HG03378 (cell line): ENCODE results near the gene PTPRU.

ENCODE experiments used
- ATAC-seq: cut with Tn5 transposase; IDR thresholded peaks from one replicate; pipeline ENCODE4 v1.9.1; 2021; ENCODE audit warnings: mild to moderate bottlenecking, moderate library complexity; ENCODE audit not compliant: unreplicated experiment

PTPRU gene

DNA sequence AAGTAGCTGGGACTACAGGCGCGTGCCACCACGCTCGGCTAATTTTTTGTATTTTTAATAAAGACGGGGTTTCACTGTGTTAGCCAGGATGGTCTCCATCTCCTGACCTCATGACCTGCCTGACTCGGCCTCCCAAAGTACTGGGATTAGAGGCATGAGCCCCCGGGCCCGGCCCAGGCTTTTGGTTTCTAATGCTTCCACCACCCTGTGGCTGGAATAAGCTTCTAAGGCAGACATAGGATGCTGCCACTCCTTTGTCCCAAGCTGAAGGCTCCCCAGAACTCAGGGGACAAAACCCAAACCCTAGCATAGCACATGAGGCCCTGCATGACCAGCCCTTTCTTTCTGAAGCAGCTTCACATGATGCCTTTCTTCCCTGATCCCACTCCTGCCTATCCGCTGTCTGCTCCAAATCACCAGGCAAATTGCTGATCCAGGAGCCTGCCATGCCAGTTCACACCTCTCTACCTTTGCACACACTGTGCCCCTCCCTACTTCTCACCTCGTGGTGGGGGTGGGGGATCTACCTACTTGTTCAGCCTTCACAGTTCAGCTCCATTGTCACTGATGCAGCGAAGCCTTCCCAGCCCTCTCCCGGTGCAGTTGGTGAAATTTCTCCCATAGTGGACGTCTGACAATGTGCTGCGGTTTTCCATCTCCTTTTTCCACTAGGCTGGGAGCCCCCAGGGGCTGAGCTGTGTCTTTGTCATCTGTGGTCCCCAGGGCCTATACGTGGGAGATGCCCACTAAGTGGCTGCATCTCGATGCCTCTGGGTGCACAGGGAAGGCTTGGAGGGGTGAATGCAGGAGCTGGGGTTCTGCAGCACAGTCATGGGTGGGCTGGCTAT lies 6.9 kb downstream of the PTPRU start:
- ATAC-seq, result no peak

DNA sequence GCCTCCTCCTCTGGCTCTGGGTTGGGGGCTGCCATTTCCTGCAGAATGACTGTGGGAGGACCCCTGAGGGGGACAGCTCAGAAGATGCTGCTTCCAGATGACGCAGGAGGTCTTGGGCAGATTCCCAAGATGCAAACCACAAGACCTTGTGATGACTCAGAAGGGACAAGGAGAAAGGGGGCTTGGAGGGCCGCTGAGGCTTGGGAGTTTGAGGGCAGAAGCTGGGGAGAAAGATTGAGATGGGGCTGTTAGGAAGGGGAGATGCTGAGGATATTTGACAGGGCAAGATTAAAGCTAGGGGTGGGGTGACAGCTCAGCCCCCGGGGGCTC lies 7.5 kb downstream of the PTPRU start:
- no peak for ATAC-seq

DNA sequence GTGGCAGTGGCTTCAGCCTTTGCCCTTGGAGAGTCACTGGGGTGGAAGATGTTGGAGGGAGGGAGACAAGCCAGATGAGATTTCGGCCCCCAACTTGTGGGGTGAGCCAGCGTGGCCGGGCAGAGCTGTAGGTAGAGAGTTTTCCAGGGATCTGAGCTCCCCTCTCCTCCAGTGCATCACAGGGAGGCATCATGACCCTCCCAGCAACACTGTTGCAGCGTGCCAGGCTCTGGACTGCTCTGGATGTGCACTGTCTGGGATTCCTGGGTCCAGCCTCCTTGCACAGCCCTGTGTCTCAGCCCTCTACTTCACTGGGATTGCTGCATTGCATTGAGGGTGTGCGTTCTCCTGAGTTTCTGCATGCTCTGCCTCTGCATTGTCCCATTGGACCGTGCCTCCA lies 8.9 kb downstream of the PTPRU start:
- no peak for ATAC-seq

DNA sequence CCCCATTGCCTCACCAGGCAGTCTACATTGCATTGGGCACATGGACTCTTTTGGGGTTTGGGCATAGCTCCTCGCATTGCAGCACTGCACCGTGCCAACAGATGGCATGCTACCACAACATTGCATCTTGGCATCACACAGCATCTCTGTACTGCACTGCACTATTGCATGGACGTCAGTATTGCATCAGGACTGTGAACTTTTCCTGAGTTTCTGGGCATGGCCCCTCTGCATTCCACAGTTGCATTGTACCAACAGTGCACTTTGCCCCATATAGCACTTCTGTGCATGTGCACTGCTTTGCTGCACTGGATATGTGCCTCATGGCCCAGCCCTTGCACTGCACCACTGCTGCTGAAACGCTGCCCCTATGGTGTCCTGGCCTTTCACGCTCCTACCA lies 9.6 kb downstream of the PTPRU start:
- ATAC-seq, result no peak

DNA sequence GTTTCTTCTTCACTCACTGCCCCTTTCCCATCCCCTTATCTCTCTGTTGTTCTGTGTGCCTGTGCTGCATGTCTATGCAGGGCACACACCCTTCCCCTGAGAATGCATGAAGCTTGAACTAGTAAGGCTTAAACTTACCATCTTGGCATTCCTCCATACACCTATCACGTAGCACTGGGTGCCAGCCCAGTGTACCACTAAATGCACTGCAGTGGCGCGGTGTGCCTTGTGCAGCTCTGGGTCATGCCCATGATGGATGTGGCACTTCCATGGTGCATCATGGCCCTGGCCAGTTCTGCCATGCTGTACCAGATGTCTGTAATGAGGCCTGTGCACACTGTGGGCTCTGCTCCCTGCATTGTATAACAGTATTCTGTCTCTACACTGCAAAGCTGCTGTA lies 10.7 kb downstream of the PTPRU start:
- ATAC-seq, result no peak

DNA sequence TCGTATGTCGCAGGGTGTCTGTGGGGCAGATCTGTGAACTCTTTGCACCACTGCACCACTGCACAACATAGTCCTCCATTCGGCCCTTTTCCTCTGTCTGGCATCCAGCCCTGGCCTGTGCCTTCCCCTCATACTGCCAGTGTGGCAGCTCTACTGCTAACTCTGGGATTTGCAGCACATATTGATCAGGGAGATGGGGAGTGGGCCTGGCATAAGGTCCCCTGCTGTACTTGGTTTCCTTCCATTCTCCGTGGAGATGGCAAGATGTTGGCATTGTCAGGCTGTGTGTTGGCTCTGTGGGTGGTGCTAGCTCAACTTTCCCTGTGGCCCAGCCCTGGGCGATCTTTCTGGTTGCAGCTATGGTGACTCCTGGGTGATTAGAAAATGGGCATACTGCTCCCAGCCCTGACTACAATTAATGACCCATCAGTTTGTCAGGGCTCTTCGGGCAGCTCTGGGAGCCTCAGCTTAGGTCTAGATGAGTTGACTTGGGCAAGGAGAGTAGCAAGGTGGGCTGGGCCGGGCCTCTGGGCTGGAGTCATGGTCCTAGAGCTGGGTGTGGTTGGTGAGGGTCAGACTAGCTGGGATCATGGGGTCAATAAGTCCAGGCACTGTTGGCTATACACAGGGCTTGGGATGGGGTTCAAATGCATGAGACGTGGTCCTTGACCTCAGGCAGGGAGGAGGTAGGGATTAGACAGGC lies 11.4 kb downstream of the PTPRU start:
- ATAC-seq, result no peak

DNA sequence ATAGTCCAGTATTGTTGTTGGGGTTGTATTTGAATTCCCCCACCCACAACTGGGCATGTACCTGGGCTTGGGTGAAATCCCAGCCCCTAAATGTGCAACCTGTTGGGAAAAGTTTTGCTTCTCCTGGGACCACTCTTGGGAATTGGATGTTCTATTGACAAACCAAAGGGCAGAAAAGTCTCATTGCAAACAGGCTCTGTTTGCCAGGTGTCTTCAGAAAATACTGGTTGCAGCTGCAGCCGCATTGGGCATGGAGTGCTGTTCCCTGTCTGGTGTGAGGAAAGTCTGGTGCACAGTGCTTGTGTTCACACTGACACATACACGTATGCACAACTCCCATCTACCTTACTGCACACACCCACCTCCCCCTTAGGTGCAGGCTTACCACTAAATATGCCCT lies 12.1 kb downstream of the PTPRU start:
- ATAC-seq, result no peak

DNA sequence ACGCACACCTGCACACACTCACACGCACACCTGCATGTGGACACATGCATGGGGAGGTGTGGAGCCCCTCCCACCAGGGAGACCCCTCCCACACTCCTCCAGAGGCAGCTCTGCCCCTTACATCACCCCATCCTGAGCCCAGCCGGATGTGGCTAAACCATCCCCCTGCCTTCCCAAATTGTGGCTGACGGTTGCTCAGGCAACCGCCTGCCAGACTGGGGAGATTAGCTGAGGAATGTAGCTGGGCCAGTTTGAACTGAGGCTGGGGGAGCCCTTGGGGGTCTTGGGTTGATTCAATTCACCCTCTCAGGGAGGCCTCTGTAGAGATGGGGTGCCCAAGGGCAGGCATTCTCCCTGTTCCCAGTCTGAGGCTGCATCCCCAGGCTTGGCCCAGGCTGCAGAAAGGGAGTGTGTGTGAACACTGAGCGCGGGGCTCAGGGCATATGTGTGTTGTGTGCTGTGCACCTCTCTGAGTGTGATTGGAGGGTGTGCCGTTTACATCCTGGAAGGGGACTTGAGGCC lies 12.9 kb downstream of the PTPRU start:
- no peak for ATAC-seq

DNA sequence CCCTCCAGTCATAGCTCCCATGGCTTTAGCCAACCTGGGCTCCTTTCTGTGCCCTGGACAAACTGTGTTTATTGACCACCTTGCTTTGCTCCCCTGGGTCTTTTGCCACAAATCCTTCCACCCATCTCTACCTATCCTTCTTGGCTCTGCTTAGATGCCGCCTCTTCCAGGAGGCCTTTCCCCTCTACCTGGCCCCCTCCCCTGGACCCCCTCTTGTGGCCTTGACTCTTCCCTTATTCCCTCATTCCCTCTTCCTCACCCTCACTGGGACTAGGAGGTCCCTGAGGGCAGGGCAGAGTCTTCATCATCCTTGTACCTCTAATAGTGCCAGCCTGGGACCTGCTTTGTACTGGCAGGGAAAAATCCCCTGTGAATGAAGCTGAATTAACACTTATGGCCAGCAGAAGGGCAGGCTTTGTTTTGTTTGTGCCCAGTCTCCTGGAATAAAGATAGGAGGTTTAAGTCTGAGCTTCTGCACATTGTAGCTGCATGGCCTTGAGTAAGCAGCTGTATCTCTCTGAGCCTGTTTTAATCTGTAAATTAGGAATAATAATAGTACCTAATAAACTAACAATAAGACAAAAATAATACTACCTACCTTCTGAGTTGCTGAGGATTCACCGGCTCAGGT lies 13.7 kb downstream of the PTPRU start:
- ATAC-seq, result no peak

DNA sequence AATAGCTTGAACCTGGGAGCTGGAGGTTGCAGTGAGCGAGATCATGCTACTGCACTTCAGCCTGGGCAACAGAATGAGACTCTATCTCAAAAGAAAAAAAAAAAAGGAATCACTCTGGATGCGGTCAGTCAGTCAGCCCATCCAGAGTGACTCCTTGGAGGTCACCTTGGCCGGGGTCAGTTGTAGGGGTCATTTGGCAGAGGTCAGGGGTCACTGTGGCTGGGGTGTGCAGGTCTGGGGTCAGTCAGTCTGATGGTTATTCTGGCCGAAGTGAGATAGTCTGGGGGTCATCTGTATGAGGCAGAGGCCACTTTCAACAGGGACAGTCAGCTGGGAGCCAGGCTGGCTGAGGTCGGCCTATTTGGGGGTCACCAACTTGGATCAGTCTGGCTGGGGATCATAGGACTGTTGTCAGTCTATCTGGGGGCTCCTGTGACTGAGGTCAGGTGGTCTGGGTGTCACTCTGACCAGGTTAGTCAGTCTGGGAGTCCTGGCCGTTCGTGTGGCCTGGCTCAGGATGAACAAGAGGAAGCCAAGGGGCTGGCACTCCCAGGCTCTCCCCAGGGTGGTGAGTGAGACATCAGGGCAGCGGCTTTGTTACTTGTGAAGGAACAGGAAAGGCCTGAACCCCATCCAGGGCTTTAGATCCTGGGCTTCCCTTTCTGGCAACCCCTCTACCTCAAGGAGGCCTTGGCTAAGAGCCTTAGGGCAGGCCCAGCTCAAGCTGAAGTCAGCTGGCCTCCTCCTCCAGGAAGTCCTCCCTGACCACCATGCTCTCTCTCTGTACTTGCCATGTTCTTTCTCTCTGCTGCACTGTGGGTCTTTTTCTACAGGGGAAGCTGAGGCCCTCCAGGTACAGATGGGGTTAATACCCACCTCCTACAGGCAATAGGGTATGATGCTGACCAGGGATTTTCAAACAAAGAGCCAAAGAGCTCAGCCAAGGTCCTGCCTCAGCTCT lies 15.1 kb downstream of the PTPRU start:
- no peak for ATAC-seq

DNA sequence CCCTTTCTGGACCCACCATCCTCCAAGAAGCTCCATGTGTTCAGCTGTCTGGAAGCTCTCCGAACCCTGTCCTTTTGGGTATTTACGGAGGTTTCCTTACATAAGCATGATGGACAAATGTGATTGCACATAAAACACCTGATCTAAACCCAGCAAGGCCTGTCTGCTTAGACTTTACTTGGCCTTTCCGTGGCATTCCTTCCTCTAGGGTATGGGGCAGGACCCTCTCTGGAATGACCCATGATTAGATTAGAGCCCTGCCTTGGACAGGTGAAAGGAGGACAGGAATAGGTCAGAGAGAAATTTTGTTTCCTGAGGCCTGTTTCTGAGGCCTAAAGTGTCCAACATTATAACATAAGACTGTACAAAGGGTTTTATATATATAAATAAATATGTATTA lies 16.9 kb downstream of the PTPRU start:
- ATAC-seq, result no peak

DNA sequence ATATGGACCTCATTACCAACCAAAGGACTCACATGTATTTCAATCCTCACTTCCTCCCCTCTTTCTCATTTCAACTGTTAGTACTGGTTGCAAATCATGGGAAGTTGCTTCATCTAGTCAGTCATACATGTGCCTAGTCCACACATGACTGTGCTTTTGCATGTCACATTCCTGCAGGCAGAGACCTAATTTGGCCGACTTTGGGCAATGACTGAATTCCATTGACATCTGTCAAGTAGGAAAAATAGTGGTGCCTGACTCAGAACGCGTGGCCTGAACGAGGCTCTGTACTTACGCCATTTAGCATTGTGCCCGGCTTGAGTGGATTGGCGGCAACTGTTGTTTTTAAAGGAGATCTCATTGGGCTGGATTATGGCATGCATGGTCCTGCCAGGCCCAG lies 18.0 kb downstream of the PTPRU start:
- no peak for ATAC-seq

DNA sequence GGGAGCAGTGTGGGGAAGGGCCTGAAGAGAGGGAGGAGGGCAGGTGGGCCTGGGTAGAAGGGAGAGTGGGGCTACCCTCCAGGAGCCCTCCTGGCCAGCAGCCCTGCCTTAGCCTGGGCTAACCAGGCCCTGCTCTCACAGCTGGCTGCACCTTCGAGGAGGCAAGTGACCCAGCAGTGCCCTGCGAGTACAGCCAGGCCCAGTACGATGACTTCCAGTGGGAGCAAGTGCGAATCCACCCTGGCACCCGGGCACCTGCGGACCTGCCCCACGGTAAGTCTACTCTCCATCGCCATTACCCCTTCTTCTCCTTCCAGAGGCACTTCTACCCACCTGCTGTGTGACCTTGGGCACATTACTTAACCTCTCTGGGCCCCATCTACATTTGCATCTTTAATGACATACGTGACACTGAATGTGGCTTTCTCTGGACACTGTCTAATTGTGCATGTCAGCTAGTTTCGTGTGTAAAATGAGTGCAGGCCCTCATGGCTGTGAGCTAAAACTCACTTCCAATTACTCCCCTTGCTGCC lies 18.9 kb downstream of the PTPRU start:
- ATAC-seq, result no peak

DNA sequence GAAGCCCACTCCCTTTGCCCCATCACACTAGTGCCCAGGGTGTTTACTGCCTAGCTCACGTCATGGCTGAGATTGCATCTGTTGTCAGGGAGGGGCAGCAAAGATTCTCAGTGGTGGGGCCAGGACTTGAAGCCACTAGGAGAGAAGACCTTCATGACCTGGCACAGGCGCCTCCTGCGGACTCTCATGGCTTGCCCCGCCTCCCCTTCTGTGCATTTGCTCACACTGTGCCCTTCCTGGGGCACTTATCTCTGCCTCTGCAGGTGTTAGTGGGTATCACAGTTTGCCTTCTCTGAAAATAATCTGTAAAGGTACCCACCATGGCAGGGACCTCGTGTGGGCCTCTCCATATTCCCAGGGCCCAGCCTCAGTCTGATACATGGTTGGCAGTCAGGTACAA lies 20.1 kb downstream of the PTPRU start:
- no peak for ATAC-seq

DNA sequence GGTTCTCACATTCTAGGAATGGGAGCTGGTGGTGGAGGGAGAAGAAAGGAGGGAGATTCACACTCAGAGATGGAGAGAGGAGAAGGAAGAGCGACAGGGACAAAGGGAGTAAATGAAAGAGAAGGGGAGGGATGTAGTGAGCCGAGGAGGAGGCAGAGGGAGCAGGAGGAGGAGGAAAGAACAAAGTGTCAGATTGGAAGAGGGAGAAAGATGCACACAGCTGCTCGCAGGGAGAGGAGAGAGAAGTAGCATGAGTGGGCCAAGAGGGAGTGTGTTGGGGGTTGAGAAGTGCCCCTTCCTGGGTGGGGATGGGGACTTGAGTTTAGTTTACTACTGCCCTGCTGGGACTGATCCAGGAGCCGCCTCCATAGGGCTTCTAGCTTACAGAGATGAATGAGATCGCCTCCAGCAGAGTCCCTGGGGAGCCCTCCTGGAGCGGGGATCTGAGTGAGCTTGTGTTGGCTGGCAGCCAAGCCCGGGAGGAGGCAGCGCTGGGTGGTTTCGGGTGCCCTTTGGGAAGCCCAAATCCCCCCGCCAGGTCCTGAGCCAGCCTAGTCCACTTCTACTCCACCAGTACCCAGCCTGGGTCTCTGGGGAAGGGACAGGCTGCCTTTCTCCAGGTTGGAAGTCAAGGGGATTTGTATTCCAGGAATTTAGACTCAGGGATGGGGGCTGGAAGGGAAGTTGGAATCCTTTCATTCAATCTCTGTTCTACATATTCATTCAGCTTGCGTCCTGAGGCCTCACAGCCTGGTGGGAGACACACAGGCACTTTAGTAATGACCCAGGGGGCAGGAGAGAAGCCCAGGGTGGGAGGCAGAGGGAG lies 20.9 kb downstream of the PTPRU start:
- no peak for ATAC-seq

DNA sequence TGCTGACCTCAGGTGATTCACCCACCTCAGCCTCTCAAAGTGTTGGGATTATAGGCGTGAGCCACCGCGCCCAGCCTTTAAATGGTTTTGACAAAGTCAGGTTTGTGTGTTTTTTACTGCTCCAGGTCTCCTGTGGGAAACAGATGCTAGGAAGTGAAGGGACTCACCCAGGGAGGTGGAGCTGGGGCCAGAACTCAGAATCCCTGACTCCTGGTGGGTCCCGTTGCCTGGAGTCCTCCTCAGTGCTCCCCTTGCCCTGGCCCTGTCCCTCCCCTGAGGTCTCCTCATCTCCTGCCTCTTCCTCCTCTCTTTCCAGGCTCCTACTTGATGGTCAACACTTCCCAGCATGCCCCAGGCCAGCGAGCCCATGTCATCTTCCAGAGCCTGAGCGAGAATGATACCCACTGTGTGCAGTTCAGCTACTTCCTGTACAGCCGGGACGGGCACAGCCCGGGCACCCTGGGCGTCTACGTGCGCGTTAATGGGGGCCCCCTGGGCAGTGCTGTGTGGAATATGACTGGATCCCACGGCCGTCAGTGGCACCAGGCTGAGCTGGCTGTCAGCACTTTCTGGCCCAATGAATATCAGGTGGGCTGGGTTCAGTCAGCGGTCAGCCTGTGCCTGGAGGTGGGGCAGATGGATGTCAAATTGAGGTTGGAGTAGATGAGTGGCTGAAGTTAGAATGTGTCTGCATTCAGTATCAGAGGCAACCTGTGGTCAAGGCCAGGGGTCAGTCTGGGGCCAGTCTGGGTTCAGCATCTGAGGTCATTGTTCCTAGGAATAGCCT lies 22.1 kb downstream of the PTPRU start:
- no peak for ATAC-seq

DNA sequence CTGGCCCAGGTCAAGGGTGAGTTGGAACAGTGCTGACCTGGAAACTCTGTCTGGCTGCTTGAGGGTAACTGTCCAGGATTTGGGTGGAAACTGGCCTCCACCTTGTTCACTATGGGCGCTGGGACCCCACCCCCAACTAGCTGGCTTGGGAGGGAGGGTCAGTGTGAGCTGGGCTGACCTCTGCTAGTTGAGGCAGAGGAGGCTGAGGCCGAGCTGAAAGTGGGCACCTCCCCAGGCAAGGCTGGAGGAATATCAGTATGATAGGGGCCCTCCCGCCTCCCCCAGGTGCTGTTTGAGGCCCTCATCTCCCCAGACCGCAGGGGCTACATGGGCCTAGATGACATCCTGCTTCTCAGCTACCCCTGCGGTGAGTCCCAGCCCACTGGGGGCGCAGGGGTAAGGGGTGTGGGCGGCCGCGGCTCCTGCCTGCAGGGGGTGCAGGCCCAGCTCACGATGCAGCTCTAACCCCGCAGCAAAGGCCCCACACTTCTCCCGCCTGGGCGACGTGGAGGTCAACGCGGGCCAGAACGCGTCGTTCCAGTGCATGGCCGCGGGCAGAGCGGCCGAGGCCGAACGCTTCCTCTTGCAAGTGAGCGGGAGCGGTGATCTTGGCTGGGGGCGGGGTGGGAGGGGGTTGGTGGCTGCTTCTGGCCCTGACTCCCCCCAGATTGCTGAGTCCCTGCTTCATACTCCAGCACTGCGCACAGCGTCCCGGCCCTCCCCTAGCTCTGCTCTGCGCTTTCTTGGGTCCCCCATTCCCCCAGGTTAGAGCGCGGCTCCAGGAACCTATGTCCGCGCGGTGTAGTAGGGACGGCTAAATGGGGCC lies 22.9 kb downstream of the PTPRU start:
- ATAC-seq, result no peak

DNA sequence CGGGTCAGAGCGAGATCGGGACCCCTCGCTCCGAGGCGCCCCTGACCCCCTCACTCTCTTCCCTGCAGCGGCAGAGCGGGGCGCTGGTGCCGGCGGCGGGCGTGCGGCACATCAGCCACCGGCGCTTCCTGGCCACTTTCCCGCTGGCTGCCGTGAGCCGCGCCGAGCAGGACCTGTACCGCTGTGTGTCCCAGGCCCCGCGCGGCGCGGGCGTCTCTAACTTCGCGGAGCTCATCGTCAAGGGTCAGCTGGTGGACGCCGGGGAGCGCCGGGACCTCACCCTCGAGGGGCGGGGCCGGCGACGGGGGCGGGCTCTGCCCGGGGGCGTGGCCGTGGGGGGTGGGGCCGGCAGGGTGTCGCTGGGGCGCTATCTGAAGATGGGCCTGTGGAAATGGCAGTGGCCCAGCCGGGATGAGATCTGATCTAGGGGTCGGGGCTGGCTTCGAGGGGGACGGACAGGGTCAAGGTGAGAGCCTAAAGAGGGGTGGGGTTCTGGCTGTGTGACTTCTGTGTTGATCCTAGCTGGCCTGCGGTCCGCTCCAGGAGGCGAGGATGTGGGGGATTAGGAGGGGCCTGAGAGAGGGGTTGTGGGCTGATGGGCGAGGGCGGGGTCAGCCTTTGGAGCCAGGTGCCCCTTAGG lies 23.6 kb downstream of the PTPRU start:
- no peak for ATAC-seq
